Ovary (tissue), 9 donors: ENCODE data around the gene PRELID2. TPM values are rescaled to one million over a fixed set of nuclear protein-coding genes. Genes with fewer than 3 reads are reported as not detected.
"Not testable (repeated sequence)": the region's sequence is repeated elsewhere in the genome, so short reads cannot be mapped to it uniquely, and the experiment has no call there.

Experiments
- DNase-seq, 5 donors: peaks; one replicate each; pipeline ENCODE4 v3.0.0-alpha.2; 2019 to 2020
- H3K27ac ChIP-seq, 2 donors: fragments of 200-600 bp; one replicate each; pipeline versions ENCODE4 v1.5.1 to v1.8.0; 2019 to 2022
- H3K27me3 ChIP-seq: fragments of 200-600 bp; one replicate; pipeline ENCODE4 v1.8.0; 2022
- H3K36me3 ChIP-seq: fragments of 200-600 bp; sonication (generic); one replicate; pipeline ENCODE4 v1.5.1; 2019
- H3K4me1 ChIP-seq: one replicate; pipeline ENCODE4 v1.8.1; 2013; ENCODE audit warnings: mild to moderate bottlenecking, moderate library complexity; ENCODE audit not compliant: insufficient read depth
- H3K4me3 ChIP-seq: fragments of 200-600 bp; sonication (generic); one replicate; pipeline ENCODE4 v1.5.1; 2017
- H3K9me3 ChIP-seq, 2 donors: fragments of 200-600 bp in 1 of 2; sonication (generic) in 1 of 2; one replicate each; pipeline versions ENCODE4 v1.5.1 to v1.8.1; 2013 to 2019; ENCODE audit warnings: mild to moderate bottlenecking in 1 of 2, moderate library complexity in 1 of 2
- CTCF ChIP-seq, 3 donors: fragments of 450-650 bp in 2 of 3; fragments of 200-600 bp in 1 of 3; IDR thresholded peaks; one replicate each; pipeline versions ENCODE4 v1.5.1 to v1.8.0; 2016 to 2022; ENCODE audit warnings: antibody characterized with exemption in 3 of 3, mild to moderate bottlenecking in 1 of 3
- EP300 ChIP-seq: sonication (generic); formaldehyde crosslinking; IDR thresholded peaks from one replicate; pipeline ENCODE4 v1.6.1; 2017; ENCODE audit warnings: antibody characterized with exemption
- POLR2A ChIP-seq: fragments of 450-650 bp; IDR thresholded peaks from one replicate; pipeline ENCODE4 v1.6.1; 2017; ENCODE audit warnings: antibody characterized with exemption, mild to moderate bottlenecking, moderate library complexity
- WGBS, 3 donors: extraction: QIAGEN DNeasy Blood & Tissue Kit in 1 of 3; methylation state at CpG; one replicate each; pipeline versions ENCODE4 v1.1.5 to v1.1.7; 2013 to 2017; 5-methylcytosine and 5-hydroxymethylcytosine counted together
- intact Hi-C, 4 donors: fragments of 100-400 bp; cut with DNase I; formaldehyde crosslinking; loops; one replicate each; pipeline versions ENCODE4 v1.11.0 to v1.15.1; 2022 to 2023
- polyA plus RNA-seq, 2 donors: library from polyadenylated mRNA; stranded (reverse); fragments of 200-250 nt in 1 of 2; fragments of 350-450 nt in 1 of 2; fragmentation: Illumina TruSeq in 1 of 2; extraction: RNeasy Lipid Tissue Mini Kit (QIAGEN cat#74804) in 1 of 2; gene quantifications; one replicate each; pipeline ENCODE4 v1.2.3, GENCODE V29; 2013 to 2014
- total RNA-seq, 7 donors: library from RNA; depleted of rRNA in 2 of 7; stranded (reverse); fragments of >200 nt in 2 of 7; fragmentation: NEBNext Ultra II Directional in 3 of 7; extraction: Animal tissue kit (Norgen Biotek cat#: 25700) in 3 of 7; gene quantifications; one replicate each; pipeline versions ENCODE4 v1.1.0 to v1.2.4, GENCODE V29; 2016 to 2023
- donor health status: DM: no; HTN: no; CAD: no; lungs with moderate emphysema.
- donor health status: DM: no; HTN: no; CAD: no.
- donor health status: Bipolar disorder and iron deficiency.
- donor health status: DM: yes; HTN: yes; CAD: no.
- donor health status: DM: no; HTN: no; CAD: no.
- donor health status: DM: yes; HTN: yes; CAD: no.

The PRELID2 gene
- total and polyA plus RNA-seq, 9 donors, result 5.4 to 49.7 (median 28.4) TPM

DNA sequence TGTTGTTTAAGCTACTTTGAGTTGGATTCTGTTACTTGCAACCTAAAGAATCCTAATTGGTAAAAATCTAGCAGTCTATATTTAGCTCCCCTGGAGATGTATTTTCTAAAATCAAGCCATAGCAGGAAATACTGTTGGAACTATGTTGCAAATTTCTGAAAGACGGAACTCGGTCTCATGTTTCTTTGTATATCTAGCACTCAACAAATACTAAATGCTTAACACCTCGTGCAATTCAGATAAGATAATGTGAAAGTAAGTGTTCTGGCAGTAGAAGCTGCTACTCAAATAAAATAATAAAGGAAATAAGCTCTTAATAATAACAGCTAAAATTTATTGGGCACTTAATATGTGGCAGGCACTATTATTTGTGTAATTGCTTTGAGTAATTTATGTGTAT, 10.9 kb upstream of the PRELID2 start:
- Histone ChIP-seq H3K36me3 (no peaks in the 10 kb centered on the region), H3K27ac (no peak overlapping the region), H3K4me3 (no peak overlapping the region), H3K27me3 (no peaks in the 10 kb centered on the region), H3K4me1 (no peaks in the 10 kb centered on the region), H3K9me3 (no peaks in the 10 kb centered on the region)
- TF ChIP-seq POLR2A (no peak), EP300 (no peak), CTCF (IDR thresholded peaks at IDR 0.05) (no peak)
- intact Hi-C loops, result no loop called here
- DNase-seq, result no peak
- WGBS, 3 donors, result 64 to 67% (median 65%) methylated on average over 3 of the region's 3 CpGs

GRCh38 chr5:145841299-145841698, 6.2 kb upstream of the PRELID2 start:
- no peak for DNase-seq
- intact Hi-C loops, result no loop called here

GRCh38 chr5:145840458-145841132, 5.5 kb upstream of the PRELID2 start:
- intact Hi-C loops, result no loop called here
- Histone ChIP-seq H3K9me3 (no peaks in the 10 kb centered on the region), H3K27me3 (no peaks in the 10 kb centered on the region), H3K36me3 (no peaks in the 10 kb centered on the region), H3K4me3 (no peak overlapping the region), H3K27ac (no peak overlapping the region), H3K4me1 (no peaks in the 10 kb centered on the region)
- no peak for DNase-seq
- 91 to 95% (median 92%) methylated on average over 3 of the region's 3 CpGs for WGBS, 3 donors
- TF ChIP-seq EP300 (no peak), CTCF (IDR thresholded peaks at IDR 0.05) (no peak), POLR2A (no peak)

More at GRCh38 chr5:145841299-145841698, 6.2 kb upstream of the PRELID2 start:
- H3K36me3 ChIP-seq, result no peaks in the 10 kb centered on the region
- H3K27me3 ChIP-seq, result no peaks in the 10 kb centered on the region
- H3K4me3 ChIP-seq, result no peak overlapping the region
- H3K27ac ChIP-seq, result no peak overlapping the region
- H3K4me1 ChIP-seq, result no peaks in the 10 kb centered on the region
- TF ChIP-seq POLR2A (no peak), EP300 (no peak), CTCF (IDR thresholded peaks at IDR 0.05) (no peak)
- no peaks in the 10 kb centered on the region for H3K9me3 ChIP-seq

- 62 to 74% (median 65%) methylated on average over 6 of the region's 6 CpGs for WGBS, 3 donors
- Histone ChIP-seq H3K9me3 (no peaks in the 10 kb centered on the region), H3K27ac (no peak overlapping the region), H3K4me3 (no peak overlapping the region), H3K36me3 (no peaks in the 10 kb centered on the region), H3K27me3 (no peaks in the 10 kb centered on the region), H3K4me1 (peaks cover 7% of the 10 kb centered on the region)
- intact Hi-C loops, result no loop called here
- TF ChIP-seq EP300, result no peak
- no peak for TF ChIP-seq CTCF (IDR thresholded peaks at IDR 0.05)
- no peak for TF ChIP-seq POLR2A
- no peak for DNase-seq
Observed at GRCh38 chr5:145838276-145838675, 3.1 kb upstream of the PRELID2 start.

DNA sequence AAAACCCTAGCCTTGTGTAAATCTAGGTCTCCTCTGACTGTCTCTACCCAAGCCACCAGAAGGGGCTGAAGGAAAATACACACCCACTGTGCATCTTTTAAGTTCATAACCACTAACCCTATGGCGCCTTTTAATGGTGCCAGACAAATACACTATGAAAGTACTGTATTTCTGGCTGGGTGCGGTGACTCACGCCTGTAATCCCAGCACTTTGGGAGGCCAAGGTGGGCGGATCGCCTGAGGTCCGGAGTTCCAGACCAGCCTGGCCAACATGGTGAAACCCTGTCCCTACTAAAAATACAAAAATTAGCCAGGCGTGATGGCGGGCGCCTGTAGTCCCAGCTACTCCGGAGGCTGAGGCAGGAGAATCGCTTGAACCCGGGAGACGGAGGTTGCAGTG, 1.1 kb upstream of the PRELID2 start:
- intact Hi-C loops, H3K36me3 ChIP-seq, H3K4me1 ChIP-seq, H3K9me3 ChIP-seq, H3K27me3 ChIP-seq, DNase-seq, H3K4me3 ChIP-seq, H3K27ac ChIP-seq: not testable (repeated sequence)
- WGBS, 3 donors, result 94 to 98% (median 97%) methylated on average over 13 of the region's 13 CpGs
